Measurements from ENCODE around the gene PELI2. TPM values are rescaled to one million over a fixed set of nuclear protein-coding genes. Genes with fewer than 3 reads are reported as not detected.

PELI2 gene
- total and polyA plus RNA-seq, 11 donors, result 0.80 to 5.2 (median 3.3) TPM

DNA sequence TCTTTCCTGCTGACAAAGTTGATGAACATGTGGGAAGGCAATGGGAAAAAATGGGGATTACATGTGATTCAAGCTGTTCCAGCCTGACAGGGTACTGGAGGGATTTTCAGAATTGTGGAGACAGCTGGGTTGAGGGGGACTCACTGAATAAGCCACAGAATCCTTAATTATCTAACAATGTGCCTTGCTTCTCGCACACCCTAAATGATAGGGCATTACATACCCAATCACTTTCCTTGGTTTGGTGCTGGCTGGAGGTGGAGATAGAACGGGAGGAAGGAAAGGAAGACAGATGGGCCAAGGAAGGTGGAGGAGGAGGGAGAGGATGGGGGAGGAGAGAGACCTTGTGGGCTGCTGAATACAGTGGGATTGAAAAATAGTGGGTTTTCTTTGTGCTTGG, 20.7 kb downstream of the PELI2 start:
- Histone ChIP-seq H3K27ac (no peak overlapping the region), H3K9me3 (no peaks in the 10 kb centered on the region), H3K4me3 (no peak overlapping the region), H3K4me1 (peaks cover 0 to 23% (median 0%) of the 10 kb centered on the region in 12 donors), H3K36me3 (no peaks in the 10 kb centered on the region), H3K27me3 (peaks cover 0 to 5% (median 0%) of the 10 kb centered on the region in 9 donors)
- no peak for TF ChIP-seq POLR2A (IDR thresholded peaks at IDR 0.05)
- TF ChIP-seq, protein P1, sequence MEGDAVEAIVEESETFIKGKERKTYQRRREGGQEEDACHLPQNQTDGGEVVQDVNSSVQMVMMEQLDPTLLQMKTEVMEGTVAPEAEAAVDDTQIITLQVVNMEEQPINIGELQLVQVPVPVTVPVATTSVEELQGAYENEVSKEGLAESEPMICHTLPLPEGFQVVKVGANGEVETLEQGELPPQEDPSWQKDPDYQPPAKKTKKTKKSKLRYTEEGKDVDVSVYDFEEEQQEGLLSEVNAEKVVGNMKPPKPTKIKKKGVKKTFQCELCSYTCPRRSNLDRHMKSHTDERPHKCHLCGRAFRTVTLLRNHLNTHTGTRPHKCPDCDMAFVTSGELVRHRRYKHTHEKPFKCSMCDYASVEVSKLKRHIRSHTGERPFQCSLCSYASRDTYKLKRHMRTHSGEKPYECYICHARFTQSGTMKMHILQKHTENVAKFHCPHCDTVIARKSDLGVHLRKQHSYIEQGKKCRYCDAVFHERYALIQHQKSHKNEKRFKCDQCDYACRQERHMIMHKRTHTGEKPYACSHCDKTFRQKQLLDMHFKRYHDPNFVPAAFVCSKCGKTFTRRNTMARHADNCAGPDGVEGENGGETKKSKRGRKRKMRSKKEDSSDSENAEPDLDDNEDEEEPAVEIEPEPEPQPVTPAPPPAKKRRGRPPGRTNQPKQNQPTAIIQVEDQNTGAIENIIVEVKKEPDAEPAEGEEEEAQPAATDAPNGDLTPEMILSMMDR (IDR thresholded peaks at IDR 0.05), result no peak
- DNase-seq, result no peak
- WGBS, 4 donors, result 57 to 68% (median 60%) methylated on average over 2 of the region's 2 CpGs
- no peak for ATAC-seq
- intact Hi-C loops (cut with DNase I), result no loop called here

DNA sequence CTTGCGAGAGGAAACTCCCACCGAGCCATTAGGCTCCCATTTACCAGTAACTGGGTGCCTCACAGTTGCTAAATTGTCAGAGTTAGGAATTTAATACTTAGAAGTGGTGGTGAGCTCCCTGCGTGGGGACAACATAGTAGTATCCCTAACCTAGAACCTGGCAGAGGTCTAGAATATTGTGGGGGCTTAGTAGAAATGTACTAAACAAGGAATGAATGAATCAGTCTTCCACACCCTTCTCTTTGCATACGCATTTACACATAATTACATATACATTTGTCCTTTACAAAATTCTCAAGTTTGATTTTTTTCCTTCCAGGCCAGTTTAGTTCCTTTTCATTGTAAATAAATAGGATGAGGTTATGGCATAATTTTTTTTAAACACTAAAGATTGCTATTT, 24.1 kb downstream of the PELI2 start:
- no peaks in the 10 kb centered on the region for H3K9me3 ChIP-seq
- H3K27ac ChIP-seq, result no peak overlapping the region
- 93 to 99% (median 95%) methylated on average over 4 of the region's 4 CpGs for WGBS, 4 donors
- no peak for TF ChIP-seq POLR2A (IDR thresholded peaks at IDR 0.05)
- TF ChIP-seq, protein P1 (IDR thresholded peaks at IDR 0.05), result no peak
- ATAC-seq (no peak), DNase-seq (no peak)
- intact Hi-C loops (cut with DNase I), result no loop called here
- peaks cover 0 to 5% (median 0%) of the 10 kb centered on the region in 9 donors for H3K27me3 ChIP-seq
- no peak overlapping the region for H3K4me3 ChIP-seq
- H3K36me3 ChIP-seq, result no peaks in the 10 kb centered on the region
- H3K4me1 ChIP-seq, result peaks cover 0 to 10% (median 0%) of the 10 kb centered on the region in 12 donors

DNA sequence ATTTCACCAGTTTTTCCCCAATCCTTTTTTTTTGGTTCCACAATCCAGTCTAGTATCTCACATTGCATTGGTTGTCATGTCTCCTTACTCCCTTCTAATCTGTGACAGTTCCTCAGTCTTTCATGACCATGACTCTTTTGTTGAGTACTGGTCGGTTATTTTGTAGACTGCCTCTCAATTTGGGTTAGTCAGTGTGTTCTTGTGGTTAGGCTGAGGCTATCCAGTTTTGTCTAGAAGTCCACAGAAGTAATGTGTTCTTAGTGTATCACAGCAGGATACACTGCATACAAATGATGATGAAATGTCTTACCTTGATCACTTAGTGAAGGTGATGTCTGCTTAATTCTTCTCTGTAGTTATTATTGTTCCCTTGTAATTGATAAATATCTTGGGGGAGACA, 24.8 kb downstream of the PELI2 start:
- no peaks in the 10 kb centered on the region for H3K36me3 ChIP-seq
- peaks cover 0 to 5% (median 0%) of the 10 kb centered on the region in 9 donors for H3K27me3 ChIP-seq
- peaks cover 0 to 12% (median 0%) of the 10 kb centered on the region in 12 donors for H3K4me1 ChIP-seq
- TF ChIP-seq, protein P1 (IDR thresholded peaks at IDR 0.05), result no peak
- no peak for TF ChIP-seq POLR2A (IDR thresholded peaks at IDR 0.05)
- 85 to 96% (median 93%) methylated on average over 1 of the region's 1 CpG for WGBS, 4 donors
- H3K4me3 ChIP-seq, result no peak overlapping the region
- DNase-seq (no peak), ATAC-seq (no peak)
- intact Hi-C loops (cut with DNase I), result no loop called here
- H3K9me3 ChIP-seq, result no peaks in the 10 kb centered on the region
- H3K27ac ChIP-seq, result no peak overlapping the region

DNA sequence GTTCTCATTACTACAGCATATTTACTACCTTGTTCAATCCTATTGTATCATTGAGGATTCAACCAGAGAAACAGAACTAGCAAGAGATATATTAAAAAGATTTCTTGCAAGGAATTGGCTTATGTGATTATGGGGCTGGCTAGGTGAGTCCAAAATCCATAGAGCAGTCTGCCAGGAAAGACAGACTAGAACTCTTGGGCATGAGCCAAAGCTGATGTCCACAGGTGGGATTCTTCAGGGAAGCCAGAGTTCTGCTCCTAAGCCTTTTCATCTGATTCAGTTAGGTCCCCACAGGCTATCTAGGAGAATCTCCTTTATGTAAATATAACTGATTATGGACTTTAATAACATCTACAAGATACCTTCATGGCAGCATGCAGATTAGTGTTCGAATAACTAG, 26.0 kb downstream of the PELI2 start:
- TF ChIP-seq POLR2A (IDR thresholded peaks at IDR 0.05), result no peak
- TF ChIP-seq, protein P1 (IDR thresholded peaks at IDR 0.05), result no peak
- H3K9me3 ChIP-seq, result no peaks in the 10 kb centered on the region
- no peaks in the 10 kb centered on the region for H3K36me3 ChIP-seq
- no peak overlapping the region for H3K27ac ChIP-seq
- ATAC-seq (no peak), DNase-seq (no peak)
- peaks cover 0 to 23% (median 3%) of the 10 kb centered on the region in 12 donors for H3K4me1 ChIP-seq
- H3K4me3 ChIP-seq, result no peak overlapping the region
- intact Hi-C loops (cut with DNase I), result no loop called here
- peaks cover 0 to under 1% (median 0%) of the 10 kb centered on the region in 9 donors for H3K27me3 ChIP-seq
- 95 to 100% (median 98%) methylated on average over 1 of the region's 1 CpG for WGBS, 4 donors
